SK-N-SH (cell line): ENCODE data around the gene PIK3IP1. TPM values are rescaled to one million over a fixed set of nuclear protein-coding genes. Genes with fewer than 3 reads are reported as not detected.
A peak's percentile ranks its signal among the peaks of the same experiment; 100 is the strongest.

Experiments
- CTCF ChIA-PET: fragments of 300-600, 350-600 bp; formaldehyde crosslinking; extraction: SDS; loops from one replicate; lab custom pipeline; 2021; lab: Yijun Ruan, JAX
- POLR2A ChIA-PET: fragments of 350-600 bp; sonication (Branson Sonifier 250); formaldehyde crosslinking; extraction: SDS; loops from one replicate; lab custom pipeline; 2020; ENCODE audit warnings: antibody characterized with exemption, inconsistent platforms; lab: Yijun Ruan, JAX
- DNase-seq: peaks from one replicate; pipeline ENCODE4 v3.0.0; 2012
- H2AFZ ChIP-seq: fragments of 200-600 bp; sonication (generic); 2 replicates; pipeline ENCODE4 v1.8.1; 2016; ENCODE audit warnings: antibody characterized with exemption, mild to moderate bottlenecking, low read depth
- H3F3A ChIP-seq: fragments of 200-600 bp; sonication (generic); replicated peaks from 2 replicates; pipeline ENCODE3; 2016; ENCODE audit warnings: antibody characterized with exemption, mild to moderate bottlenecking; ENCODE audit not compliant: insufficient read depth
- H3K27ac ChIP-seq, 2 experiments: fragments of 200-500 bp in 1 of 2; fragments of 200-600 bp in 1 of 2; sonication (Bioruptor generic) in 1 of 2; sonication (generic), shearing (Covaris generic) in 1 of 2; 2 replicates each; pipeline versions ENCODE4 v1.5.1 to v1.6.1; 2014 to 2016; ENCODE audit warnings: low read depth in 2 of 2, inconsistent platforms in 1 of 2, low read length in 1 of 2, mild to moderate bottlenecking in 1 of 2, mixed read lengths in 1 of 2
- H3K27me3 ChIP-seq: fragments of 200-600 bp; sonication (generic), shearing (Covaris generic); 2 replicates; pipeline ENCODE4 v1.6.1; 2016; ENCODE audit warnings: mixed run types; ENCODE audit not compliant: insufficient read depth
- H3K36me3 ChIP-seq, 2 experiments: fragments of 200-500 bp in 1 of 2; fragments of 200-600 bp in 1 of 2; sonication (Bioruptor generic) in 1 of 2; sonication (generic) in 1 of 2; replicated peaks in 1 of 2; 2 replicates each; pipeline versions ENCODE3 to v1.5.1; 2014 to 2016; ENCODE audit warnings: low read length in 1 of 2, mild to moderate bottlenecking in 1 of 2; ENCODE audit not compliant: insufficient read depth in 2 of 2, control insufficient read depth in 1 of 2
- H3K4me1 ChIP-seq, 2 experiments: fragments of 200-500 bp in 1 of 2; fragments of 200-600 bp in 1 of 2; sonication (Bioruptor generic) in 1 of 2; sonication (generic), shearing (Covaris generic) in 1 of 2; 2 replicates each; pipeline versions ENCODE4 v1.5.1 to v1.6.1; 2014 to 2016; ENCODE audit warnings: low read depth in 1 of 2, low read length in 1 of 2, mixed run types in 1 of 2; ENCODE audit not compliant: insufficient read depth in 2 of 2, control insufficient read depth in 1 of 2
- H3K4me2 ChIP-seq: fragments of 200-600 bp; sonication (generic), shearing (Covaris generic); 2 replicates; pipeline ENCODE4 v1.6.1; 2017; ENCODE audit warnings: mixed run types
- H3K4me3 ChIP-seq, 2 experiments: fragments of 200-500 bp in 1 of 2; fragments of 200-600 bp in 1 of 2; sonication (Bioruptor generic) in 1 of 2; sonication (generic), shearing (Covaris generic) in 1 of 2; 2 replicates each; pipeline versions ENCODE4 v1.5.1 to v1.8.1; 2014 to 2016; ENCODE audit warnings: low read depth in 2 of 2, inconsistent platforms in 1 of 2, low read length in 1 of 2, mild to moderate bottlenecking in 1 of 2, mixed read lengths in 1 of 2, moderate library complexity in 1 of 2
- H3K79me2 ChIP-seq: fragments of 200-600 bp; sonication (generic); 2 replicates; pipeline ENCODE4 v1.8.1; 2017; ENCODE audit warnings: mild to moderate bottlenecking; ENCODE audit not compliant: insufficient read depth
- H3K9ac ChIP-seq: fragments of 200-600 bp; sonication (generic); 2 replicates; pipeline ENCODE4 v1.6.1; 2017; ENCODE audit warnings: mixed run types
- H3K9me2 ChIP-seq: fragments of 200-600 bp; sonication (generic); 2 replicates; pipeline ENCODE4 v1.6.1; 2017; ENCODE audit warnings: mixed run types
- H3K9me3 ChIP-seq: fragments of 200-600 bp; sonication (generic); 2 replicates; pipeline ENCODE4 v1.6.1; 2017; ENCODE audit warnings: mixed run types, mild to moderate bottlenecking, moderate library complexity
- H4K20me1 ChIP-seq: fragments of 200-600 bp; sonication (generic); 2 replicates; pipeline ENCODE4 v1.6.1; 2017; ENCODE audit warnings: mild to moderate bottlenecking, mixed run types; ENCODE audit not compliant: insufficient read depth
- CHD2 ChIP-seq: fragments of 150-350 bp; IDR thresholded peaks from 2 replicates; pipeline ENCODE4 v1.6.1; 2018; ENCODE audit warnings: low read length; ENCODE audit not compliant: partially characterized antibody
- ELF1 ChIP-seq: IDR thresholded peaks from 2 replicates; pipeline ENCODE4 v1.4.0; 2012
- EP300 ChIP-seq, 2 experiments: IDR thresholded peaks; 2 replicates each; pipeline versions ENCODE4 v1.4.0 to v1.6.1; 2012; ENCODE audit warnings: borderline replicate concordance in 1 of 2, low read depth in 1 of 2, low read length in 1 of 2
- EZH2phosphoT487 ChIP-seq: fragments of 200-600 bp; sonication (generic); IDR thresholded peaks from 2 replicates; pipeline ENCODE4 v1.6.1; 2017; ENCODE audit warnings: low read depth, mixed run types, mild to moderate bottlenecking, antibody characterized with exemption, moderate library complexity, borderline replicate concordance
- FOSL2 ChIP-seq: IDR thresholded peaks from 2 replicates; pipeline ENCODE4 v1.4.0; 2012; ENCODE audit warnings: low read depth, mild to moderate bottlenecking, moderate library complexity, borderline replicate concordance
- FOXM1 ChIP-seq: IDR thresholded peaks from 2 replicates; pipeline ENCODE4 v1.4.0; 2012; ENCODE audit warnings: low read depth, mild to moderate bottlenecking
- GABPA ChIP-seq: IDR thresholded peaks from 2 replicates; pipeline ENCODE4 v1.4.0; 2012; ENCODE audit warnings: low read depth, mild to moderate bottlenecking
- GATA2 ChIP-seq: sonication (generic); formaldehyde crosslinking; IDR thresholded peaks from 2 replicates; pipeline ENCODE4 v1.5.0; 2020; ENCODE audit warnings: mild to moderate bottlenecking, missing genetic modification reagents
- JUND ChIP-seq: IDR thresholded peaks from 2 replicates; pipeline ENCODE4 v1.4.0; 2012
- MXI1 ChIP-seq: IDR thresholded peaks from 2 replicates; pipeline ENCODE4 v1.6.1; 2012; ENCODE audit warnings: mild to moderate bottlenecking, low read depth, low read length, improper control_type of control experiment
- NFIC ChIP-seq: IDR thresholded peaks from 2 replicates; pipeline ENCODE4 v1.4.0; 2012; ENCODE audit warnings: borderline replicate concordance
- POLR2AphosphoS5 ChIP-seq: IDR thresholded peaks from 2 replicates; pipeline ENCODE4 v1.6.1; 2012; ENCODE audit warnings: low read depth, low read length
- RAD21 ChIP-seq: IDR thresholded peaks from 2 replicates; pipeline ENCODE4 v1.6.1; 2012; ENCODE audit warnings: mild to moderate bottlenecking, low read length
- SIN3A ChIP-seq: IDR thresholded peaks from 2 replicates; pipeline ENCODE4 v1.6.1; 2012; ENCODE audit warnings: low read depth, mild to moderate bottlenecking, low read length, moderate library complexity, borderline replicate concordance
- TCF12 ChIP-seq: IDR thresholded peaks from 2 replicates; pipeline ENCODE4 v1.4.0; 2012
- TEAD4 ChIP-seq: IDR thresholded peaks from 2 replicates; pipeline ENCODE4 v1.4.0; 2012; ENCODE audit warnings: mild to moderate bottlenecking, borderline replicate concordance; ENCODE audit not compliant: insufficient read depth
- YY1 ChIP-seq: IDR thresholded peaks from 2 replicates; pipeline ENCODE4 v1.4.0; 2012; ENCODE audit warnings: low read depth, mild to moderate bottlenecking
- WGBS: methylation state at CpG from one replicate; pipeline ENCODE4 v1.1.6; 2017; ENCODE audit warnings: low lambda C conversion rate; 5-methylcytosine and 5-hydroxymethylcytosine counted together
- polyA plus RNA-seq, 3 experiments: library from polyadenylated mRNA; depleted of rRNA; stranded (reverse); fragments of >200 nt; gene quantifications; 2 replicates each; pipeline ENCODE4 v1.2.3, GENCODE V29; 2012
- TF ChIP-seq, protein P1 (sequence below): IDR thresholded peaks from 2 replicates; pipeline ENCODE4 v1.4.0; 2012; ENCODE audit warnings: low read depth
- TF ChIP-seq, protein P2 (sequence below): IDR thresholded peaks from 2 replicates; pipeline ENCODE4 v1.4.0; 2012; ENCODE audit warnings: low read depth, borderline replicate concordance
- TF ChIP-seq, protein P3 (sequence below): IDR thresholded peaks from 2 replicates; pipeline ENCODE4; 2012
- TF ChIP-seq, protein P4 (sequence below): fragments of 200-600 bp; sonication (generic); IDR thresholded peaks from 2 replicates; pipeline ENCODE4 v1.6.1; 2017; ENCODE audit warnings: antibody characterized with exemption, mild to moderate bottlenecking, moderate library complexity

PIK3IP1 gene
- polyA plus RNA-seq, 1 of the 3 experiments (the other 2 are of a cell fraction): 8.6 TPM

DNA sequence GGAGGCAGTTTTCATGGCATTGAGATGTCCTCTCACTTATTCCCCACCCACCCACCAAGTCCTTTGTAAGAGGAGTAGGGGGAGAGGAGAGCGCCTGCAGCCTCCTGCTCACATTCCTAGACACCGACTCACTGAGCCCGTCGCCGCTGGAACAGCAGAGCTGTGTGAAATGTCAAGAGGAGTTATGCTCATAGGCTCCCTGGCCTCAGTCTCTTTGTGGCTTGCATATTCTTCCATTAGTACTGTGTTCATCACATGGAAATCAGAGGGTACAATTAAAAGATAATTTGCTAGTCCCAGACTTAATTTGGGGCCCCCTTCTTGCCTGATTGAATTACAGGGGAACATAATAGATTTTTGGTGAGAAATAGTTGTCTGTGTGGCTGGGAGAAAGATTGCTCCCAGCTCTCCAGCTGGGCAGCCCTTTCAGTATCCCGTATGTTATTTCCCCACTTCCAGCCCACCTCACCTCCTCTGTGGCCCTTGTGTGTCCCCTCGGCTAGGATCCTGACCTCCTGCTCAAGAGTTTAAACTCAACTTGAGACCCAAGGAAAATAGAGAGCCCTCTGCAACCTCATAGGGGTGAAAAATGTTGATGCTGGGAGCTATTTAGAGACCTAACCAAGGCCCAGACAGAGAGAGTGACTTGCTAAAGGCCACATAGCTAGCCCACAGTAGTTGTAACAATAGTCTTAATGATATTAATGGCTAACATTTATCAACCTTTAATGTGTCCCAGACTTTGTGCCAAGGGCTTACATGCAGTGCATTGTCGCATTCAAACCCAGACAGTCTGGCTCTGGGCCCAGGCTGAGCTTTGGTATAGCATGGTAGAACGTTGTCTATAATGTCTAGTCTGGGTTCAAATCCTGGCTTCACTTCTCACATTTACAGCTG, 48.0 kb downstream of the PIK3IP1 start:
- Histone ChIP-seq H3K9me2 (no peaks in the 10 kb centered on the region), H3K27me3 (no peaks in the 10 kb centered on the region), H3K79me2 (peaks cover 72% of the 10 kb centered on the region), H3K4me3 (peak overlapping the region in 1 of 2 experiments; percentile 30; a peak in 1 of 4 replicates), H3K9ac (peak overlapping the region; percentile 71; the same call in 1 of the 2 replicates), H2AFZ (0 out of 2 replicates have a peak overlapping the region, but pooled peaks have one; percentile 10), H3K27ac (peak overlapping the region; percentile 95 to 99), H3K4me1 (peaks cover 36 to 56% of the 10 kb centered on the region in 2 experiments), H3K4me2 (peak overlapping the region; percentile 58), H3K9me3 (no peaks in the 10 kb centered on the region), H3K36me3 (no peaks in the 10 kb centered on the region), H4K20me1 (no peaks in the 10 kb centered on the region), H3F3A (peaks cover 55% of the 10 kb centered on the region)
- peak; percentile 48 to 92; a peak in 3 of 4 replicates for TF ChIP-seq EP300 (IDR thresholded peaks at IDR 0.05; ENCODE audit: borderline replicate concordance in 1 of 2, low read depth in 1 of 2, low read length in 1 of 2)
- TF ChIP-seq, protein P1, sequence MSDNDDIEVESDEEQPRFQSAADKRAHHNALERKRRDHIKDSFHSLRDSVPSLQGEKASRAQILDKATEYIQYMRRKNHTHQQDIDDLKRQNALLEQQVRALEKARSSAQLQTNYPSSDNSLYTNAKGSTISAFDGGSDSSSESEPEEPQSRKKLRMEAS: peak; percentile 47; the same call in 1 of the 2 replicates
- 0 out of 2 replicates have a peak, but pooled peaks have one; percentile 12 for TF ChIP-seq SIN3A
- no peak for TF ChIP-seq GATA2 (CRISPR knock-in tag)
- TF ChIP-seq, protein P2, sequence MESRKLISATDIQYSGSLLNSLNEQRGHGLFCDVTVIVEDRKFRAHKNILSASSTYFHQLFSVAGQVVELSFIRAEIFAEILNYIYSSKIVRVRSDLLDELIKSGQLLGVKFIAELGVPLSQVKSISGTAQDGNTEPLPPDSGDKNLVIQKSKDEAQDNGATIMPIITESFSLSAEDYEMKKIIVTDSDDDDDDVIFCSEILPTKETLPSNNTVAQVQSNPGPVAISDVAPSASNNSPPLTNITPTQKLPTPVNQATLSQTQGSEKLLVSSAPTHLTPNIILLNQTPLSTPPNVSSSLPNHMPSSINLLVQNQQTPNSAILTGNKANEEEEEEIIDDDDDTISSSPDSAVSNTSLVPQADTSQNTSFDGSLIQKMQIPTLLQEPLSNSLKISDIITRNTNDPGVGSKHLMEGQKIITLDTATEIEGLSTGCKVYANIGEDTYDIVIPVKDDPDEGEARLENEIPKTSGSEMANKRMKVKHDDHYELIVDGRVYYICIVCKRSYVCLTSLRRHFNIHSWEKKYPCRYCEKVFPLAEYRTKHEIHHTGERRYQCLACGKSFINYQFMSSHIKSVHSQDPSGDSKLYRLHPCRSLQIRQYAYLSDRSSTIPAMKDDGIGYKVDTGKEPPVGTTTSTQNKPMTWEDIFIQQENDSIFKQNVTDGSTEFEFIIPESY: 0 out of 2 replicates have a peak, but pooled peaks have one; percentile 56
- TF ChIP-seq EZH2phosphoT487: no peak
- TF ChIP-seq YY1: no peak
- TF ChIP-seq, protein P3, sequence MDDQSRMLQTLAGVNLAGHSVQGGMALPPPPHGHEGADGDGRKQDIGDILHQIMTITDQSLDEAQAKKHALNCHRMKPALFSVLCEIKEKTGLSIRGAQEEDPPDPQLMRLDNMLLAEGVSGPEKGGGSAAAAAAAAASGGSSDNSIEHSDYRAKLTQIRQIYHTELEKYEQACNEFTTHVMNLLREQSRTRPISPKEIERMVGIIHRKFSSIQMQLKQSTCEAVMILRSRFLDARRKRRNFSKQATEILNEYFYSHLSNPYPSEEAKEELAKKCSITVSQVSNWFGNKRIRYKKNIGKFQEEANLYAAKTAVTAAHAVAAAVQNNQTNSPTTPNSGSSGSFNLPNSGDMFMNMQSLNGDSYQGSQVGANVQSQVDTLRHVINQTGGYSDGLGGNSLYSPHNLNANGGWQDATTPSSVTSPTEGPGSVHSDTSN: peak; percentile 96
- 0 out of 2 replicates have a peak, but pooled peaks have one; percentile 16 for TF ChIP-seq GABPA
- peak; percentile 78 for TF ChIP-seq FOXM1
- TF ChIP-seq, protein P4, sequence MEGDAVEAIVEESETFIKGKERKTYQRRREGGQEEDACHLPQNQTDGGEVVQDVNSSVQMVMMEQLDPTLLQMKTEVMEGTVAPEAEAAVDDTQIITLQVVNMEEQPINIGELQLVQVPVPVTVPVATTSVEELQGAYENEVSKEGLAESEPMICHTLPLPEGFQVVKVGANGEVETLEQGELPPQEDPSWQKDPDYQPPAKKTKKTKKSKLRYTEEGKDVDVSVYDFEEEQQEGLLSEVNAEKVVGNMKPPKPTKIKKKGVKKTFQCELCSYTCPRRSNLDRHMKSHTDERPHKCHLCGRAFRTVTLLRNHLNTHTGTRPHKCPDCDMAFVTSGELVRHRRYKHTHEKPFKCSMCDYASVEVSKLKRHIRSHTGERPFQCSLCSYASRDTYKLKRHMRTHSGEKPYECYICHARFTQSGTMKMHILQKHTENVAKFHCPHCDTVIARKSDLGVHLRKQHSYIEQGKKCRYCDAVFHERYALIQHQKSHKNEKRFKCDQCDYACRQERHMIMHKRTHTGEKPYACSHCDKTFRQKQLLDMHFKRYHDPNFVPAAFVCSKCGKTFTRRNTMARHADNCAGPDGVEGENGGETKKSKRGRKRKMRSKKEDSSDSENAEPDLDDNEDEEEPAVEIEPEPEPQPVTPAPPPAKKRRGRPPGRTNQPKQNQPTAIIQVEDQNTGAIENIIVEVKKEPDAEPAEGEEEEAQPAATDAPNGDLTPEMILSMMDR: no peak
- TF ChIP-seq TCF12: peak; percentile 88
- peak; percentile 40; the same call in 1 of the 2 replicates for TF ChIP-seq POLR2AphosphoS5
- peak; percentile 92 for TF ChIP-seq TEAD4
- TF ChIP-seq ELF1: 0 out of 2 replicates have a peak, but pooled peaks have one; percentile 16
- peak; percentile 85 for TF ChIP-seq FOSL2
- no peak for TF ChIP-seq CHD2
- no peak for TF ChIP-seq RAD21
- TF ChIP-seq NFIC: peak; percentile 76
- no peak for TF ChIP-seq MXI1
- TF ChIP-seq JUND: peak; percentile 93
- ChIA-PET POLR2A (interaction anchor here (0.8 kb wide), 1 partner anchor 48 kb away, joined by 3 read pairs; the partner anchor contains the start of gene PIK3IP1), CTCF (interaction anchor here (1.5 to 8.1 kb wide), 4 partner anchors 12 to 33 kb away, joined by 8 to 85 read pairs (median 12); partner anchors contain the start of gene LIMK2)
- WGBS: 10% methylated on average over 9 of the region's 9 CpGs
- peak; percentile 31 for DNase-seq
